ENCODE results near the gene MTMR1.

The MTMR1 gene

GRCh38 chrX:150692831-150693724 is at the start of gene MTMR1:
Gene MTMR1 (plus strand): TSS chrX:150693396. CDS start chrX:150693531, 135 bp downstream.
- peak; percentile 9 to 55 (median 26) for DNase-seq

- DNase-seq = no peak
These were observed 49.2 kb upstream of the MTMR1 start for GRCh38 chrX:150643958-150644357.

- no peak for DNase-seq
These were observed 48.8 kb upstream of the MTMR1 start for GRCh38 chrX:150644422-150644821.

GRCh38 chrX:150647331-150647730 is 45.9 kb upstream of the MTMR1 start:
- DNase-seq = no peak

- no peak for DNase-seq
These were observed 44.8 kb upstream of the MTMR1 start for GRCh38 chrX:150648296-150648940.

- DNase-seq = no peak
These were observed 43.9 kb upstream of the MTMR1 start for GRCh38 chrX:150649096-150649870.

GRCh38 chrX:150651906-150652305 is 41.3 kb upstream of the MTMR1 start:
- no peak for DNase-seq

- DNase-seq = no peak
These were observed 37.4 kb upstream of the MTMR1 start for GRCh38 chrX:150655788-150656187.

- DNase-seq = no peak
These were observed 30.1 kb upstream of the MTMR1 start for GRCh38 chrX:150663073-150663472.

GRCh38 chrX:150664290-150664689 is 28.9 kb upstream of the MTMR1 start:
- no peak for DNase-seq

- no peak for DNase-seq
These were observed 17.0 kb upstream of the MTMR1 start for GRCh38 chrX:150676221-150676620.

- no peak for DNase-seq
These were observed 12.2 kb upstream of the MTMR1 start for GRCh38 chrX:150680974-150681373.

GRCh38 chrX:150683112-150683511 is 10.1 kb upstream of the MTMR1 start:
- DNase-seq = no peak

- no peak for DNase-seq
These were observed 9.6 kb upstream of the MTMR1 start for GRCh38 chrX:150683536-150684146.

- DNase-seq = no peak
These were observed 4.2 kb upstream of the MTMR1 start for GRCh38 chrX:150688911-150689451.

- DNase-seq = no peak
These were observed 3.1 kb upstream of the MTMR1 start for GRCh38 chrX:150690126-150690525.

GRCh38 chrX:150692296-150692695 is 900 bp upstream of the MTMR1 start:
- DNase-seq = no peak

- peak; percentile 28 to 70 (median 48) for DNase-seq
These were observed 754 bp downstream of the MTMR1 start for GRCh38 chrX:150693725-150694574.

- no peak for DNase-seq
These were observed 1.7 kb downstream of the MTMR1 start for GRCh38 chrX:150694738-150695410.

- no peak for DNase-seq
These were observed 3.1 kb downstream of the MTMR1 start for GRCh38 chrX:150696331-150696730.

- no peak for DNase-seq
These were observed 3.7 kb downstream of the MTMR1 start for GRCh38 chrX:150696866-150697265.
